A549 treated with AZD9567 at 1 μM for 4 hours (cell line): ENCODE measurements around the gene MRPL51. TPM values are rescaled to one million over a fixed set of nuclear protein-coding genes. Genes with fewer than 3 reads are reported as not detected.

Experiments used
- total RNA-seq: library from RNA; stranded (reverse); fragments of 200-300 nt; extraction: Qiagen RNA extraction; gene quantifications from 5 replicates; pipeline ENCODE4 v1.2.3, GENCODE V29; 2022; ENCODE audit not compliant: insufficient read depth

The MRPL51 gene
- total RNA-seq: 294 to 317 TPM (median 305 TPM) in 5 replicates

GRCh38 chr12:6492838-6493496 lies at the start of gene MRPL51:
TSS of gene MRPL51 (minus strand) at chr12:6493262. CDS start at chr12:6493136, 126 bp downstream.

GRCh38 chr12:6533923-6534694 lies 41.0 kb upstream of the MRPL51 start, which contains the start of gene GAPDH:
TSS of gene GAPDH (plus strand) at chr12:6534517. CDS start at chr12:6534833, 316 bp downstream.

GRCh38 chr12:6493497-6494257 lies 615 bp upstream of the MRPL51 start, which contains the start of gene NCAPD2:
TSS of gene NCAPD2 (plus strand) at chr12:6494102. CDS start at chr12:6495099, 997 bp downstream.

GRCh38 chr12:6470375-6471163 lies 22.5 kb downstream of the MRPL51 start, which contains the start of gene VAMP1:
TSS of gene VAMP1 (minus strand) at chr12:6470677. CDS start at chr12:6470531, 146 bp downstream.

GRCh38 chr12:6451348-6452244 lies 41.5 kb downstream of the MRPL51 start, which contains the start of gene TAPBPL:
TSS of gene TAPBPL (plus strand) at chr12:6452042. CDS start at chr12:6452249, 207 bp downstream.

GRCh38 chr12:6444704-6445688 lies 48.1 kb downstream of the MRPL51 start, which contains the start of gene CD27:
TSS of gene CD27 (plus strand) at chr12:6444955. CDS start at chr12:6445096, 141 bp downstream.

Other genes starting within 250 kb of the MRPL51 start
- gene PLEKHG6, start 182.6 kb downstream of the MRPL51 start, total RNA-seq: 0.13 to 1.1 TPM (median 0.20 TPM) in 5 replicates
- 353 to 773 TPM (median 449 TPM) in 5 replicates for gene TNFRSF1A, start 151.2 kb downstream of the MRPL51 start, total RNA-seq
- 13.9 to 31.3 TPM (median 14.8 TPM) in 5 replicates for gene SCNN1A, start 117.7 kb downstream of the MRPL51 start, total RNA-seq
- gene LTBR, start 109.1 kb downstream of the MRPL51 start, total RNA-seq: 185 to 209 TPM (median 207 TPM) in 5 replicates
- gene CD27, start 48.3 kb downstream of the MRPL51 start, total RNA-seq: not detected in 5 replicates
- 3.3 to 7.1 TPM (median 3.7 TPM) in 5 replicates for gene TAPBPL, start 41.2 kb downstream of the MRPL51 start, total RNA-seq
- 11.7 to 15.5 TPM (median 12.8 TPM) in 5 replicates for gene VAMP1, start 22.6 kb downstream of the MRPL51 start, total RNA-seq
- gene NCAPD2, start 840 bp upstream of the MRPL51 start, total RNA-seq: 52.1 to 60.1 TPM (median 58.2 TPM) in 5 replicates
- gene GAPDH, start 41.3 kb upstream of the MRPL51 start, total RNA-seq: 7,420 to 9,416 TPM (median 8,934 TPM) in 5 replicates
- 1.1 to 1.8 TPM (median 1.4 TPM) in 4 of 5 replicates, not detected in the other for gene IFFO1, start 62.8 kb upstream of the MRPL51 start, total RNA-seq
- gene NOP2, start 75.0 kb upstream of the MRPL51 start, total RNA-seq: 106 to 116 TPM (median 109 TPM) in 5 replicates
- 54.8 to 124 TPM (median 56.2 TPM) in 5 replicates for gene CHD4, start 114.1 kb upstream of the MRPL51 start, total RNA-seq
- gene LPAR5, start 142.7 kb upstream of the MRPL51 start, total RNA-seq: 0.34 to 0.88 TPM (median 0.49 TPM) in 4 of 5 replicates, not detected in the other
- 0.06 to 0.38 TPM (median 0.17 TPM) in 4 of 5 replicates, not detected in the other for gene ACRBP, start 154.2 kb upstream of the MRPL51 start, total RNA-seq
- gene ING4, start 169.9 kb upstream of the MRPL51 start, total RNA-seq: 10.1 to 16.0 TPM (median 13.2 TPM) in 5 replicates
- gene ZNF384, start 196.1 kb upstream of the MRPL51 start, total RNA-seq: 39.7 to 58.0 TPM (median 53.1 TPM) in 5 replicates
- 0.70 to 1.3 TPM (median 0.88 TPM) in 4 of 5 replicates, not detected in the other for gene PIANP, start 207.6 kb upstream of the MRPL51 start, total RNA-seq
- gene COPS7A, start 230.8 kb upstream of the MRPL51 start, total RNA-seq: 47.5 to 54.4 TPM (median 53.6 TPM) in 5 replicates